K562 treated with DMSO at 1 percent for 48 hours (cell line): ENCODE measurements around the gene TMEM130. TPM values are rescaled to one million over a fixed set of nuclear protein-coding genes. Genes with fewer than 3 reads are reported as not detected.

Source experiments
- total RNA-seq: library from RNA; unstranded; fragments of 300-600 nt; gene quantifications from 2 replicates; pipeline ENCODE4 v1.2.3, GENCODE V29; 2022; ENCODE audit warnings: low replicate concordance; ENCODE audit errors: extremely low read depth

Gene TMEM130, protein sequence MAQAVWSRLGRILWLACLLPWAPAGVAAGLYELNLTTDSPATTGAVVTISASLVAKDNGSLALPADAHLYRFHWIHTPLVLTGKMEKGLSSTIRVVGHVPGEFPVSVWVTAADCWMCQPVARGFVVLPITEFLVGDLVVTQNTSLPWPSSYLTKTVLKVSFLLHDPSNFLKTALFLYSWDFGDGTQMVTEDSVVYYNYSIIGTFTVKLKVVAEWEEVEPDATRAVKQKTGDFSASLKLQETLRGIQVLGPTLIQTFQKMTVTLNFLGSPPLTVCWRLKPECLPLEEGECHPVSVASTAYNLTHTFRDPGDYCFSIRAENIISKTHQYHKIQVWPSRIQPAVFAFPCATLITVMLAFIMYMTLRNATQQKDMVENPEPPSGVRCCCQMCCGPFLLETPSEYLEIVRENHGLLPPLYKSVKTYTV
- not detected in 2 replicates for total RNA-seq

DNA sequence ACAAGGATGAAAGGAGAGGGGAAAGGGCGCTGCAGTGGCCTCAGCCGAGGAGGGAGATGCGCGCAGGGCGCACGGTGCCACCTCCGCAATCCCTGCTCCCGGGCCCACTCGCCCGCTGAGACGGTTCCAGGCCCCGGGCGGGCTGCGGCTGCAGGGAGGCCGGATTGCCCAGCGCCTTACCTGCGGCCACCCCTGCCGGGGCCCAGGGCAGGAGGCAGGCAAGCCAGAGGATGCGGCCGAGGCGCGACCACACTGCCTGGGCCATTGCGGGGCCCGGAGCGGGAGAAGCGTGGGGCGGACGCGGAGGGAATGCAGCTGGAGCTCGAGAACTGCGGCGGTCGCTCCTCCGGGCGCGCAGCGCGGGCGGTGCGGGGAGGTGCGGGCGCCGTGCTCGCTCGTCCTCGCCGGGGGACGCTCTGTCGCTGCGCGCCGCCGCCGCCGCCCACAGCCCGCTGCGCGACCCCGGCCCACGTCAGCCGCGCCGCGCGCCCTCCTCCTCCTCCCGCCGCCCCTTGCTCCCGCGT, at the start of gene TMEM130:
Gene TMEM130 (minus strand): TSS at position 418 of the 524 bp plus-strand sequence. CDS start 153 bp downstream, at position 265.

DNA sequence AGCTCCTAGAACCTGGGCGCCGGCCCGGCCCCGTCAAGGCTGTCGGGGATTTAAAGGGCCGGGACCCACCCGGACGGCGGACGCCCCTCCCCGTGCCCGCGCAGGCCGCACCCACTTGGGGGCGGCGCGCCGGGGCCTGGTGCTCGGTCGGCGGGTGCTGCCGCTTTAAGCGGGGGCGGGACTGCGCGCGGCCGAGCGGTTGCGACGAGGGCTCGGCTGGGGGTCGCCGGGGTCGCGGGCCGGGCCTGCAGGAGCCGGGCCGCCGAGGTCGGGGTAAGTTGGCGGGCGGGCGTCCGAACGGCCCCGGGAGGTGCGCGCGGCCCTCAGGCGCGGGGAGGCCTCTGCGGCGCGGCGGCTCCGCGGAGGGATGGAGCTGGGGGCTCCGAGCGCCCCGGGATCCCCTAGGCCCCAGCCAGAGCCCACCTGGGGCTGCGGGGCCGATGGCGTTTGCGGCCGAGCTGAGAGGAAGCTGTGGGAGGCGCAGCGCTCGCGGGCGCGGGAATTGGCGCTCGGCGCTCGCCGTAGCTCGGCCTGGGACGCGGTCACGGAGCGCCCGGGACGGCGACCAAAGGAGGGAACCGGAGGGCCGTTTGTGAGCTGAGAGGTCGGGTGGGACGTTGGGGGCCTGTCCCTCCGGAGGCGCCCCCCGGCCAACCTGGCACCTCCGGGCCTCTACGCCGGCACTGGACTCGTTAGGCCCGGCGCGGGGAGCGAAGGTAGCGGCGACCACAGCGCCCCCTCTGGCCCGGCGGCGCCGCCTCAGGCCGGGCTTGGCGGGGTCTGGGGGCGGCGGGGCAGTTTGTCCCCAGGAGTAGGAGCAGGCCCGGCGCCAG, 8.8 kb upstream of the TMEM130 start, which contains the start of gene TRRAP:
Gene TRRAP (plus strand): TSS at position 168 of the 833 bp plus-strand sequence. CDS start 2,619 bp downstream, outside the sequence.

Other genes starting within 250 kb of the TMEM130 start
- gene TRRAP, start 8.5 kb upstream of the TMEM130 start, total RNA-seq: not detected in 2 replicates